Measurements from ENCODE around the gene SEC23B. TPM values are rescaled to one million over a fixed set of nuclear protein-coding genes. Genes with fewer than 3 reads are reported as not detected.

SEC23B gene
- total and polyA plus RNA-seq, 10 of the 15 experiments (the other 5 are each of a cell fraction or from before 2014, with no cell fraction given): 49.1 to 121 (median 75.6) TPM

DNA sequence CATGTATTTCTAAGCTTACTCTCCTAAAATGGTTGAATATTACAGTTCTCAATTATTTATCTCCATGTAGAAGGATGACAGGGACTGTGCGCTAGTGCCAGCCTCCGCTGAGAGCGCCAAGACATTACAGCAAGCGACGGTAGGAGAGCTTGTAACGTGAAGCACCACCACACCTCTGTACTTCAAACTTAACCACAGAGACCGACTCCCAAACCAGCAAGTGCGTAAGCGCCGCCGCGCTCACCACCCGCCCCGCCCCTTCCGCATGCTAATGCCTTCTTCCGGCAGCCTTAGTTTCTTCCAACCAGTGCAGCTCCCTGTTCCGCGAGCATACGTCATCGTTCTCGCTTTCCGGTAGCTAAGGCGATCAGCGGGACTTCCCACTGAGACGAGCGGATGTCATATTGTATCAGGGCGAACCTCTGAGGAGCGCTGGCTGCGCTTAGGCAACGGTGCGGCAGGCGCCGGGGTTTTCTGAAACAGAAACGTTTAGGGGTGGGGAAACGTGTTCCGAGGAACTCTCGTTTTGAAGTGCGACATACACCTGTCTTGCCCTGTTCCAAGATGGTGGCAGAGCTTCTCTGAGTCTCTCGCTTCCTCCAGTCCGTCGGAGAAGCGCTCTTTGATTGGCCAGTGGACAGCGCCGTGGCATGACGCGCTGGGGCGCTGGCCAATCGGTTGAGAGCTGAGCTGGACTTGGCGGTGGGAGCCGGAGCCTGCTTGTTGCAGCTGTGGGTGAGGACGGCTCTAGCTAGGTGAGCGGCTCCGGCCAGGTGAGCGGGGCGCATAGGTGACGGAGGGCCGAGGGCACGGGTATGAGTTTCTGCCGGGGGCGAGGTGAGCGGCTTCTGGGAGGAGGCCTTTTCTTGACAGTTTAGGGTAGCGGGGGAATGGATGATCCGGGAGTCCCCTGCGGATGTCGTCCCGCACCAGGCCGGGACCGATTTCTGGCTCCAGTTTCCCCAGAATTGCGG lies at the start of gene SEC23B (continued):
- TF ChIP-seq, protein P1, sequence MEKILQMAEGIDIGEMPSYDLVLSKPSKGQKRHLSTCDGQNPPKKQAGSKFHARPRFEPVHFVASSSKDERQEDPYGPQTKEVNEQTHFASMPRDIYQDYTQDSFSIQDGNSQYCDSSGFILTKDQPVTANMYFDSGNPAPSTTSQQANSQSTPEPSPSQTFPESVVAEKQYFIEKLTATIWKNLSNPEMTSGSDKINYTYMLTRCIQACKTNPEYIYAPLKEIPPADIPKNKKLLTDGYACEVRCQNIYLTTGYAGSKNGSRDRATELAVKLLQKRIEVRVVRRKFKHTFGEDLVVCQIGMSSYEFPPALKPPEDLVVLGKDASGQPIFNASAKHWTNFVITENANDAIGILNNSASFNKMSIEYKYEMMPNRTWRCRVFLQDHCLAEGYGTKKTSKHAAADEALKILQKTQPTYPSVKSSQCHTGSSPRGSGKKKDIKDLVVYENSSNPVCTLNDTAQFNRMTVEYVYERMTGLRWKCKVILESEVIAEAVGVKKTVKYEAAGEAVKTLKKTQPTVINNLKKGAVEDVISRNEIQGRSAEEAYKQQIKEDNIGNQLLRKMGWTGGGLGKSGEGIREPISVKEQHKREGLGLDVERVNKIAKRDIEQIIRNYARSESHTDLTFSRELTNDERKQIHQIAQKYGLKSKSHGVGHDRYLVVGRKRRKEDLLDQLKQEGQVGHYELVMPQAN (conservative IDR thresholded peaks at IDR 0.05): peak; percentile 57
- TF ChIP-seq NR2C2 (IDR thresholded peaks at IDR 0.05; ENCODE audit: borderline replicate concordance, control insufficient read depth, insufficient read length, low read depth) (no peak), POU2F2 (IDR thresholded peaks at IDR 0.05; ENCODE audit: borderline replicate concordance, low read depth, low read length) (peak; percentile 96), GABPA (IDR thresholded peaks at IDR 0.05; ENCODE audit: low read depth) (peak; percentile 84), FOXK2 (IDR thresholded peaks at IDR 0.05) (peak; percentile 44), NFXL1 (IDR thresholded peaks at IDR 0.05; ENCODE audit: borderline replicate concordance) (no peak), SMAD1 (IDR thresholded peaks at IDR 0.05; ENCODE audit: low read depth, partially characterized antibody) (peak; percentile 66), ZBED1 (IDR thresholded peaks at IDR 0.05; ENCODE audit: borderline replicate concordance) (peak; percentile 88; the same call in 1 of the 2 replicates), KLF5 (IDR thresholded peaks at IDR 0.05; ENCODE audit: partially characterized antibody) (no peak), CBFB (IDR thresholded peaks at IDR 0.05; ENCODE audit: low read depth) (peak; percentile 90; the same call in 1 of the 2 replicates), TCF7 (IDR thresholded peaks at IDR 0.05; ENCODE audit: borderline replicate concordance) (no peak), RB1 (IDR thresholded peaks at IDR 0.05; ENCODE audit: borderline replicate concordance) (no peak), RBBP5 (conservative IDR thresholded peaks at IDR 0.05) (no peak), FOXM1 (IDR thresholded peaks at IDR 0.05; ENCODE audit: low read depth, low read length) (no peak)
- TF ChIP-seq, protein P2, sequence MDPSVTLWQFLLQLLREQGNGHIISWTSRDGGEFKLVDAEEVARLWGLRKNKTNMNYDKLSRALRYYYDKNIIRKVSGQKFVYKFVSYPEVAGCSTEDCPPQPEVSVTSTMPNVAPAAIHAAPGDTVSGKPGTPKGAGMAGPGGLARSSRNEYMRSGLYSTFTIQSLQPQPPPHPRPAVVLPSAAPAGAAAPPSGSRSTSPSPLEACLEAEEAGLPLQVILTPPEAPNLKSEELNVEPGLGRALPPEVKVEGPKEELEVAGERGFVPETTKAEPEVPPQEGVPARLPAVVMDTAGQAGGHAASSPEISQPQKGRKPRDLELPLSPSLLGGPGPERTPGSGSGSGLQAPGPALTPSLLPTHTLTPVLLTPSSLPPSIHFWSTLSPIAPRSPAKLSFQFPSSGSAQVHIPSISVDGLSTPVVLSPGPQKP (IDR thresholded peaks at IDR 0.05; ENCODE audit: low read depth, low read length): no peak; the same call in 1 of the 2 replicates
- TF ChIP-seq, protein P3, sequence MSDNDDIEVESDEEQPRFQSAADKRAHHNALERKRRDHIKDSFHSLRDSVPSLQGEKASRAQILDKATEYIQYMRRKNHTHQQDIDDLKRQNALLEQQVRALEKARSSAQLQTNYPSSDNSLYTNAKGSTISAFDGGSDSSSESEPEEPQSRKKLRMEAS (IDR thresholded peaks at IDR 0.05; ENCODE audit: low read depth, low read length): peak; percentile 75; the same call in 1 of the 2 replicates
- TF ChIP-seq, protein P4, sequence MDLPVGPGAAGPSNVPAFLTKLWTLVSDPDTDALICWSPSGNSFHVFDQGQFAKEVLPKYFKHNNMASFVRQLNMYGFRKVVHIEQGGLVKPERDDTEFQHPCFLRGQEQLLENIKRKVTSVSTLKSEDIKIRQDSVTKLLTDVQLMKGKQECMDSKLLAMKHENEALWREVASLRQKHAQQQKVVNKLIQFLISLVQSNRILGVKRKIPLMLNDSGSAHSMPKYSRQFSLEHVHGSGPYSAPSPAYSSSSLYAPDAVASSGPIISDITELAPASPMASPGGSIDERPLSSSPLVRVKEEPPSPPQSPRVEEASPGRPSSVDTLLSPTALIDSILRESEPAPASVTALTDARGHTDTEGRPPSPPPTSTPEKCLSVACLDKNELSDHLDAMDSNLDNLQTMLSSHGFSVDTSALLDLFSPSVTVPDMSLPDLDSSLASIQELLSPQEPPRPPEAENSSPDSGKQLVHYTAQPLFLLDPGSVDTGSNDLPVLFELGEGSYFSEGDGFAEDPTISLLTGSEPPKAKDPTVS (IDR thresholded peaks at IDR 0.05; ENCODE audit: low read depth, low read length): no peak
- TF ChIP-seq, protein P5, sequence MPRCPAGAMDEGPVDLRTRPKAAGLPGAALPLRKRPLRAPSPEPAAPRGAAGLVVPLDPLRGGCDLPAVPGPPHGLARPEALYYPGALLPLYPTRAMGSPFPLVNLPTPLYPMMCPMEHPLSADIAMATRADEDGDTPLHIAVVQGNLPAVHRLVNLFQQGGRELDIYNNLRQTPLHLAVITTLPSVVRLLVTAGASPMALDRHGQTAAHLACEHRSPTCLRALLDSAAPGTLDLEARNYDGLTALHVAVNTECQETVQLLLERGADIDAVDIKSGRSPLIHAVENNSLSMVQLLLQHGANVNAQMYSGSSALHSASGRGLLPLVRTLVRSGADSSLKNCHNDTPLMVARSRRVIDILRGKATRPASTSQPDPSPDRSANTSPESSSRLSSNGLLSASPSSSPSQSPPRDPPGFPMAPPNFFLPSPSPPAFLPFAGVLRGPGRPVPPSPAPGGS (IDR thresholded peaks at IDR 0.05; ENCODE audit: borderline replicate concordance, insufficient read depth, low read depth, low read length, poor library complexity, severe bottlenecking): no peak
- TF ChIP-seq, protein P6, sequence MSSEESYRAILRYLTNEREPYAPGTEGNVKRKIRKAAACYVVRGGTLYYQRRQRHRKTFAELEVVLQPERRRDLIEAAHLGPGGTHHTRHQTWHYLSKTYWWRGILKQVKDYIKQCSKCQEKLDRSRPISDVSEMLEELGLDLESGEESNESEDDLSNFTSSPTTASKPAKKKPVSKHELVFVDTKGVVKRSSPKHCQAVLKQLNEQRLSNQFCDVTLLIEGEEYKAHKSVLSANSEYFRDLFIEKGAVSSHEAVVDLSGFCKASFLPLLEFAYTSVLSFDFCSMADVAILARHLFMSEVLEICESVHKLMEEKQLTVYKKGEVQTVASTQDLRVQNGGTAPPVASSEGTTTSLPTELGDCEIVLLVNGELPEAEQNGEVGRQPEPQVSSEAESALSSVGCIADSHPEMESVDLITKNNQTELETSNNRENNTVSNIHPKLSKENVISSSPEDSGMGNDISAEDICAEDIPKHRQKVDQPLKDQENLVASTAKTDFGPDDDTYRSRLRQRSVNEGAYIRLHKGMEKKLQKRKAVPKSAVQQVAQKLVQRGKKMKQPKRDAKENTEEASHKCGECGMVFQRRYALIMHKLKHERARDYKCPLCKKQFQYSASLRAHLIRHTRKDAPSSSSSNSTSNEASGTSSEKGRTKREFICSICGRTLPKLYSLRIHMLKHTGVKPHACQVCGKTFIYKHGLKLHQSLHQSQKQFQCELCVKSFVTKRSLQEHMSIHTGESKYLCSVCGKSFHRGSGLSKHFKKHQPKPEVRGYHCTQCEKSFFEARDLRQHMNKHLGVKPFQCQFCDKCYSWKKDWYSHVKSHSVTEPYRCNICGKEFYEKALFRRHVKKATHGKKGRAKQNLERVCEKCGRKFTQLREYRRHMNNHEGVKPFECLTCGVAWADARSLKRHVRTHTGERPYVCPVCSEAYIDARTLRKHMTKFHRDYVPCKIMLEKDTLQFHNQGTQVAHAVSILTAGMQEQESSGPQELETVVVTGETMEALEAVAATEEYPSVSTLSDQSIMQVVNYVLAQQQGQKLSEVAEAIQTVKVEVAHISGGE (CRISPR knock-in tag; IDR thresholded peaks at IDR 0.05): no peak
